AG09309 (cell line): Measurements from ENCODE around the gene ENAH.
"Not testable (repeated sequence)": the region's sequence is repeated elsewhere in the genome, so short reads cannot be mapped to it uniquely, and the experiment has no call there.

Experiments
- DNase-seq: peaks from one replicate; pipeline ENCODE4 v3.0.0-alpha.2; 2010; ENCODE audit warnings: low read depth
- H3K4me3 ChIP-seq: 2 replicates; pipeline ENCODE4 v1.5.1; 2011; ENCODE audit warnings: mild to moderate bottlenecking, low read depth, low read length, moderate library complexity; ENCODE audit not compliant: control insufficient read depth
- TF ChIP-seq, protein P1 (sequence below): IDR thresholded peaks from 2 replicates; pipeline ENCODE4 v1.5.1; 2011; ENCODE audit warnings: mild to moderate bottlenecking, low read depth, low read length, inconsistent platforms; ENCODE audit not compliant: insufficient read depth, control insufficient read depth; ENCODE audit errors: missing control alignments

Gene ENAH

GRCh38 chr1:225474986-225475820 is 177.7 kb downstream of the ENAH start:
- TF ChIP-seq, protein P1, sequence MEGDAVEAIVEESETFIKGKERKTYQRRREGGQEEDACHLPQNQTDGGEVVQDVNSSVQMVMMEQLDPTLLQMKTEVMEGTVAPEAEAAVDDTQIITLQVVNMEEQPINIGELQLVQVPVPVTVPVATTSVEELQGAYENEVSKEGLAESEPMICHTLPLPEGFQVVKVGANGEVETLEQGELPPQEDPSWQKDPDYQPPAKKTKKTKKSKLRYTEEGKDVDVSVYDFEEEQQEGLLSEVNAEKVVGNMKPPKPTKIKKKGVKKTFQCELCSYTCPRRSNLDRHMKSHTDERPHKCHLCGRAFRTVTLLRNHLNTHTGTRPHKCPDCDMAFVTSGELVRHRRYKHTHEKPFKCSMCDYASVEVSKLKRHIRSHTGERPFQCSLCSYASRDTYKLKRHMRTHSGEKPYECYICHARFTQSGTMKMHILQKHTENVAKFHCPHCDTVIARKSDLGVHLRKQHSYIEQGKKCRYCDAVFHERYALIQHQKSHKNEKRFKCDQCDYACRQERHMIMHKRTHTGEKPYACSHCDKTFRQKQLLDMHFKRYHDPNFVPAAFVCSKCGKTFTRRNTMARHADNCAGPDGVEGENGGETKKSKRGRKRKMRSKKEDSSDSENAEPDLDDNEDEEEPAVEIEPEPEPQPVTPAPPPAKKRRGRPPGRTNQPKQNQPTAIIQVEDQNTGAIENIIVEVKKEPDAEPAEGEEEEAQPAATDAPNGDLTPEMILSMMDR: peak; percentile 94
- H3K4me3 ChIP-seq: no peak overlapping the region
- no peak for DNase-seq

DNA sequence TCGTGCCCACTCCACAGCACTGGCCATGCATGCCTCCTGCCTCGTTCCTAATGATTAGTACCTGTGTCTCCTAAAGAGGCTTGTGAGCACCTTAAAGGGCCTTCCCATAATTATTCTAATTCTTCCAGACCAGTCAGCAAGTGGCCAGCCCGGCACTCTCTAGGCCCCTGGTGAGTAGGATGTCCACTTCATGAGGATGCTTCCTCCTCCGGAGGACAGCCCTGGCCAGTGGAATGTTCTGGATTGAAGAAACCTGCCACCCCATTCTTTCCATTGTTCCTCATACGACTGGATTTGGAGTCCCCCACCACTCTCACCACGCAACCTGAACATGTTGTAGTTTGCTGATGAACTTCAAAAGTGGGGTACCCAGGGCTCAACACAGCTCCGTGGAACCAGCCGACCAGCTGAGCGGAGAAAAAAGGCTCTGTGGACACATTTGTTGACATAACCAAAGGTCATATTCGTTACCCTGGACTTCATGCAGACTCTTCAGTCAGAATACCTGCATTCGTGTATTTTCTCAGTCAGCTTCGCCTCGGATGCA is 178.4 kb downstream of the ENAH start:
- no peak for DNase-seq
- TF ChIP-seq, protein P1: no peak
- H3K4me3 ChIP-seq: no peak overlapping the region

- not testable (repeated sequence) for H3K4me3 ChIP-seq, DNase-seq
Measured at GRCh38 chr1:225473676-225474438, 179.1 kb downstream of the ENAH start.

DNA sequence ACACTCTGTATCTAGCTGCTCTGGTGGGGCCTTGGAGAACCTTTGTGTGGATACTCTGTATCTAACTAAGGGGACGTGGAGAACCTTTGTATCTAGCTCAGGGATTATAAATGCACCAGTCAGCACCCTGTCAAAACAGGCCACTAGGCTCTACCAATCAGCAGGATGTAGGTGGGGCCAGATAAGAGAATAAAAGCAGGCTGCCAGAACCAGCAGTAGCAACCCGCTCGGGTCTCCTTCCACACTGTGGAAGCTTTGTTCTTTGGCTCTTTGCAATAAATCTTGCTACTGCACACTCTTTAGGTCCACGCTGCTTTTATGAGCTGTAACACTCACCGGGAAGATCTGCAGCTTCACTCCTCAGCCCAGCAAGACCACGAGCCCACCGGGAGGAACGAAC is 179.7 kb downstream of the ENAH start:
- DNase-seq: not testable (repeated sequence)

DNA sequence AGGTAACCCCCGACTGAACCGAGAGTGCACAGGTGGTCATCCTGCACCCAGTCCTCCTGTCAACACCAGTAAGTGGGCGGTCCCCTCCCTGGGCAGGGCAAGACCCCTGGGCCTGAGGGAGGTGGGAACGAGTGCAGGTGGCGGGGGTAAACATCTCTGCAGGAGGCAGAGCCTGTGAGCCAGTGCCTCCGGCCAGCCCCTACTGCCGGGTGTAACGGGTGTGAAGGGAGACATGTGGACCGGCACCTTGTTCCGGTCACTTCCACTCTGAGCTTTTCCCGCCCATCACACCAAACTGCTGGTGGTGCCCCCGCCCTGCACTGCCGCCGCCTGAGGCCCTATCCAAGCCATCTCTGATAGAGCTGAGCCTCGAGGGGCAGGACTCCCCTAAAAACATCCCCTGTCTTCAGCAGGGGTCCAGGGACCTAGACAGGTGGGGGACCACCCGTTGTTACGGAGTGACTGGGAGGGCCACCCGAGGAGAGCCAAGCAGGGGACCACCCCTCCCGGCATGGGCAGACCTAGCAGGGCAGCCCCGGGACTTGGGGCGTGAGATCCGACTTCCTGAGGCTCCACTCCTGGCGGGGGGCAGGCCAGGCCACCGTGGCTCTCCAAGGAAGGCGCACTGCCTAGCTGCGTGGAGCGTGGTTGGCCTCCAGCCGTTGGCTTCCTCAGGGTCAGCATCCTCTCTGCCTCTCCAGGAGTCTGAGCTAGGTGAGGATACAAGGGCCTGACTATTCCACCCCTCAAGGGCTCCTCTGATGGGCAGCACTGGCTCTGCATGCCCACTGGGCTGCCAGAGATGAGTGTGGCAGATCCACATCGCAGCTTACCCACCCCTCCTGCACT is 181.2 kb downstream of the ENAH start:
- DNase-seq: no peak
- no peak overlapping the region for H3K4me3 ChIP-seq
- TF ChIP-seq, protein P1: no peak

More for the DNA sequence above, 179.7 kb downstream of the ENAH start:
- H3K4me3 ChIP-seq: not testable (repeated sequence)

DNA sequence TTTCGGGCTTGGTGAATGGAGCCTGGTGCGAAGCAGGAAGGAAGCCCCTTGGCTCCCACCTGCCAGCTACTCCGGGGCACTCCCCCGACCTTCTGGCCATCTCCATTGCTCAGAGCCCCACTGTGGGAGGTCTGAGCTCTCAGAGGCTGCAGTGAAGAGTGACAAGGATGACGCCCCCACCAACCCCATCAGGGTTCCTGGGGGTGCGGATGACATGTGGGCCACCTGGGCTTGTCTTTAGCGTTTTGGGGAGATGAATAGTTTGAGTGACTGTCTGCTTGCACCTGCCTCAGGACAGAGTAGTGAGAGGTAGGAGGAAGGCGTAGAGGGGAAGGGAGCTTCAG is 181.8 kb downstream of the ENAH start:
- H3K4me3 ChIP-seq: no peak overlapping the region
- TF ChIP-seq, protein P1: no peak
- no peak for DNase-seq

DNA sequence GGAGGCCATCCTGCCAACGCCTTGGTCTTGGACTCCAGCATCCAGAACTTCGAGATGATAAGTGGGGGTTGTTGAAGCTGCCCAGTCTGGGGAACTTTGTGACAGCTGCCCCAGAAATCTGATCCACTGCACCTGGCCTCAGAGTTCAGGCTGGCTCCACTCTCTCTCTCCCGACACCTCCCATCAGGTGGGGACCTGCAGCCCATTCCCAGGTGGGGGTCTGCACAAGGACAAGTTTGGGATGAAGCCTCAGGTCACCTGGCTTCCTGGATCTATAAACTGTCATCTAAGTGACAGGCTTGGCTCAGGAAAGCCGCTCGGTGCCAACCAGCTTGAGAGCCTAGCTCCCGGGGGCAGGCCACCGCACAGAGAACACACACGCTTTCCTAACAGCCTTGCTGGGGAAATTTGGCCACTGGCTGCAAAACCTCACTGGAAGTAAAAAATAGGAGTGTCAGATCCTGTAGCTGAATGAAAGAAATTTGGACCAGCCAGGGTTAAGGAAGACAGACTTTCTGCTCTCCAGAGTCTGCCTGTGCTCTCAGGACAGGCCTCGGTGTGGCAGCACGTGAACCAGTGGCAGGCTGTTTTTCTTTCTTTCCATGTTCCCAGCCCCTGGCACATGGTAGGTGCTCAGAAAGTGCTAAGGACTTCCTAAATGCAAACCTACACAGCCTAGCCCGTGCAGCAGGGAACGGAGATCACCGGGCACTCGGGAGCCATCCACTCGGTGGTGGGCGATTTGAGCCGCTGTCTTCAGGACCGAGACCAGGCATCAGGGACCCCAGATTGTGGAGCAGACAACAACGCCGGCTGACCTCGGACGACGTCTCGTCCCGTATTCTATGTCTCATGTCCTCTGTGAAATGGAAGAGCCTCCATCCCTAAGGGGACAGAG is 182.5 kb downstream of the ENAH start:
- TF ChIP-seq, protein P1: no peak
- H3K4me3 ChIP-seq: no peak overlapping the region
- DNase-seq: no peak
